HepG2 (cell line): ENCODE measurements around the gene TUBG2. TPM values are rescaled to one million over a fixed set of nuclear protein-coding genes. Genes with fewer than 3 reads are reported as not detected.
A peak's percentile ranks its signal among the peaks of the same experiment; 100 is the strongest.

Source experiments
- CBX2 ChIP-seq, 2 experiments: fragments of 200-600 bp in 1 of 2; sonication (generic); formaldehyde crosslinking in 1 of 2; IDR thresholded peaks; 2 replicates each; pipeline versions ENCODE4 v1.7.0 to v1.8.1; 2018 to 2022; ENCODE audit warnings: low read depth in 2 of 2, low read length in 1 of 2, mild to moderate bottlenecking in 1 of 2, missing genetic modification reagents in 1 of 2
- CCAR2 ChIP-seq: fragments of 200-400 bp; formaldehyde crosslinking; optimal IDR thresholded peaks from 2 replicates; pipeline ENCODE3; 2018; ENCODE audit warnings: low read depth, mild to moderate bottlenecking, low read length, moderate library complexity
- FOXM1 ChIP-seq: sonication (generic); formaldehyde crosslinking; IDR thresholded peaks from 2 replicates; pipeline ENCODE4 v1.5.0; 2020; ENCODE audit warnings: missing genetic modification reagents
- KDM2A ChIP-seq: sonication (generic); formaldehyde crosslinking; IDR thresholded peaks from 2 replicates; pipeline ENCODE4 v1.4.0; 2020; ENCODE audit warnings: low read depth, missing genetic modification reagents, borderline replicate concordance
- MNT ChIP-seq: fragments of 450-650 bp; IDR thresholded peaks from 2 replicates; pipeline ENCODE4 v1.6.1; 2016
- MTF2 ChIP-seq: sonication (generic); formaldehyde crosslinking; IDR thresholded peaks from 2 replicates; pipeline ENCODE4 v1.5.0; 2020; ENCODE audit warnings: missing genetic modification reagents, borderline replicate concordance
- MYNN ChIP-seq: sonication (generic); formaldehyde crosslinking; IDR thresholded peaks from 2 replicates; pipeline ENCODE4 v1.4.0; 2020; ENCODE audit warnings: mild to moderate bottlenecking, low read depth, missing genetic modification reagents
- NCOR1 ChIP-seq: fragments of 200-600 bp; sonication (generic); IDR thresholded peaks from 2 replicates; pipeline ENCODE4 v1.7.0; 2017; ENCODE audit warnings: antibody characterized with exemption, low read length, borderline replicate concordance
- ZBTB49 ChIP-seq: sonication (generic); formaldehyde crosslinking; IDR thresholded peaks from 2 replicates; pipeline ENCODE4 v1.4.0; 2020; ENCODE audit warnings: missing genetic modification reagents, borderline replicate concordance
- ZFP41 ChIP-seq: sonication (generic); formaldehyde crosslinking; IDR thresholded peaks from 2 replicates; pipeline ENCODE4 v1.4.0; 2020; ENCODE audit warnings: mild to moderate bottlenecking, missing genetic modification reagents, borderline replicate concordance
- ZNF256 ChIP-seq: sonication (generic); formaldehyde crosslinking; conservative IDR thresholded peaks from 2 replicates; pipeline ENCODE4 v1.4.0; 2020; ENCODE audit warnings: missing genetic modification reagents
- ZNF30 ChIP-seq: sonication (generic); formaldehyde crosslinking; IDR thresholded peaks from 2 replicates; pipeline ENCODE4 v1.5.0; 2020; ENCODE audit warnings: mild to moderate bottlenecking, missing genetic modification reagents
- ZNF569 ChIP-seq: sonication (generic); formaldehyde crosslinking; IDR thresholded peaks from 2 replicates; pipeline ENCODE4 v1.5.0; 2020; ENCODE audit warnings: mild to moderate bottlenecking, missing genetic modification reagents, moderate library complexity, borderline replicate concordance
- ZNF816 ChIP-seq: sonication (generic); formaldehyde crosslinking; IDR thresholded peaks from 2 replicates; pipeline ENCODE4 v1.8.0; 2022; ENCODE audit warnings: missing genetic modification reagents, mild to moderate bottlenecking, borderline replicate concordance
- polyA plus RNA-seq, 8 experiments: library from polyadenylated mRNA; depleted of rRNA in 3 of 8; stranded (reverse) in 7 of 8; unstranded in 1 of 8; fragments of >200 nt; fragmentation: Illumina TruSeq in 4 of 8; extraction: Trizol in 4 of 8; gene quantifications; 2 replicates each; pipeline versions ENCODE4 v1.2.1 to v1.2.3, GENCODE V29; 2011 to 2016; ENCODE audit warnings: low read depth in 4 of 8, missing spikeins in 1 of 8, mixed read lengths in 1 of 8; ENCODE audit not compliant: insufficient read depth in 1 of 8
- total RNA-seq, 5 experiments: library from RNA; depleted of rRNA; stranded (reverse); fragments of >200 nt; fragmentation: Illumina TruSeq; extraction: Trizol; gene quantifications; 2 replicates each; pipeline ENCODE4 v1.2.3, GENCODE V29; 2016; ENCODE audit warnings: low read depth in 1 of 5
- TF ChIP-seq, protein P1 (sequence below): conservative IDR thresholded peaks from 2 replicates; pipeline ENCODE4 v1.6.1; 2018; ENCODE audit warnings: missing genetic modification reagents
- TF ChIP-seq, protein P2 (sequence below): sonication (generic); formaldehyde crosslinking; conservative IDR thresholded peaks from 2 replicates; pipeline ENCODE4 v1.8.0; 2022; ENCODE audit warnings: low read depth, missing genetic modification reagents

TUBG2 gene
- total and polyA plus RNA-seq, 2 of the 13 experiments (the other 11 are each of a cell fraction or from before 2014, with no cell fraction given) = 16.0 to 42.3 TPM

DNA sequence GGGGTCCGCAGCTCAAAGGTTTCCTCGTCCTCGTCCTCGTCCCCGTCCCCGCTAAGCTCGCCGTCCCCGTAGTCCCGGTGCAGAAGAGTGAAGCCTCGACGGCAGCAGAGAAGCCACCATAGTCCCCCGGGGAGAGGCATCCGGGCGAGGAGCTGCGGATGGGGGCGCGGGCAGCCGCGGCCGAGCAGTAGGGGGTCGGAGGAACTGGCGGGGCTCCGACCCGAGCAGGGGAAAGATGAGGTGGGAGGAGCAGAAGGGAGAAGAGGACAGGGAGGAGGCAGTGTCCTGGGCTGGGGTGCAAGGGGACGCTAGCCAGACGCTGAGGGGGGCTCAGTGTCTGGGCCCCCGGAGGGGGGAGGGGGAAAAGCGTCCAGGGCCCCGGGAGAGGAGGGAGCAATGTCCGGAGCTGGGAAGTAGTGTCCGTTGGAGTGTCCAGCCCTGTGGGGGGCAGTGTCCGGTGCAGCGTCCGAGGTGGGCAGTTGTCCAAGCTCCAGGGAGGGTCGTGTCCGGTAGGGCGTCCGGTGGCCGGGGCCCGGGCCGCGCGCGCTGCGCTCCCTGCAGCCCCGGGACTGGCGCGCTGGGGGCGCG is 17.4 kb downstream of the TUBG2 start, which contains the start of gene PLEKHH3 (continued):
- TF ChIP-seq ZBTB49 (CRISPR knock-in tag) = no peak
- TF ChIP-seq, protein P1, sequence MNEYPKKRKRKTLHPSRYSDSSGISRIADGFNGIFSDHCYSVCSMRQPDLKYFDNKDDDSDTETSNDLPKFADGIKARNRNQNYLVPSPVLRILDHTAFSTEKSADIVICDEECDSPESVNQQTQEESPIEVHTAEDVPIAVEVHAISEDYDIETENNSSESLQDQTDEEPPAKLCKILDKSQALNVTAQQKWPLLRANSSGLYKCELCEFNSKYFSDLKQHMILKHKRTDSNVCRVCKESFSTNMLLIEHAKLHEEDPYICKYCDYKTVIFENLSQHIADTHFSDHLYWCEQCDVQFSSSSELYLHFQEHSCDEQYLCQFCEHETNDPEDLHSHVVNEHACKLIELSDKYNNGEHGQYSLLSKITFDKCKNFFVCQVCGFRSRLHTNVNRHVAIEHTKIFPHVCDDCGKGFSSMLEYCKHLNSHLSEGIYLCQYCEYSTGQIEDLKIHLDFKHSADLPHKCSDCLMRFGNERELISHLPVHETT = peak; percentile 79
- no peak; the same call in 1 of the 2 replicates for TF ChIP-seq MNT
- TF ChIP-seq ZNF30 (CRISPR knock-in tag) = no peak
- no peak for TF ChIP-seq NCOR1
- no peak for TF ChIP-seq ZNF816
- no peak for TF ChIP-seq MTF2 (CRISPR knock-in tag)
- TF ChIP-seq, protein P2, sequence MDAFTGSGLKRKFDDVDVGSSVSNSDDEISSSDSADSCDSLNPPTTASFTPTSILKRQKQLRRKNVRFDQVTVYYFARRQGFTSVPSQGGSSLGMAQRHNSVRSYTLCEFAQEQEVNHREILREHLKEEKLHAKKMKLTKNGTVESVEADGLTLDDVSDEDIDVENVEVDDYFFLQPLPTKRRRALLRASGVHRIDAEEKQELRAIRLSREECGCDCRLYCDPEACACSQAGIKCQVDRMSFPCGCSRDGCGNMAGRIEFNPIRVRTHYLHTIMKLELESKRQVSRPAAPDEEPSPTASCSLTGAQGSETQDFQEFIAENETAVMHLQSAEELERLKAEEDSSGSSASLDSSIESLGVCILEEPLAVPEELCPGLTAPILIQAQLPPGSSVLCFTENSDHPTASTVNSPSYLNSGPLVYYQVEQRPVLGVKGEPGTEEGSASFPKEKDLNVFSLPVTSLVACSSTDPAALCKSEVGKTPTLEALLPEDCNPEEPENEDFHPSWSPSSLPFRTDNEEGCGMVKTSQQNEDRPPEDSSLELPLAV (CRISPR knock-in tag) = no peak
- TF ChIP-seq MYNN = no peak
- TF ChIP-seq ZFP41 = no peak
- no peak for TF ChIP-seq FOXM1 (CRISPR knock-in tag)
- no peak for TF ChIP-seq KDM2A (CRISPR knock-in tag)
- TF ChIP-seq CCAR2 = no peak
- TF ChIP-seq ZNF256 (CRISPR knock-in tag) = no peak
- TF ChIP-seq CBX2 (IDR thresholded peaks at IDR 0.05; ENCODE audit: low read depth, low read length) = no peak
- TF ChIP-seq CBX2 (CRISPR knock-in tag; IDR thresholded peaks at IDR 0.05; ENCODE audit: low read depth) = no peak
- no peak for TF ChIP-seq ZNF569 (CRISPR knock-in tag)
